Measurements from ENCODE around the gene MLXIPL.
"Not testable (repeated sequence)": the region's sequence is repeated elsewhere in the genome, so short reads cannot be mapped to it uniquely, and the experiment has no call there.

Gene MLXIPL

DNA sequence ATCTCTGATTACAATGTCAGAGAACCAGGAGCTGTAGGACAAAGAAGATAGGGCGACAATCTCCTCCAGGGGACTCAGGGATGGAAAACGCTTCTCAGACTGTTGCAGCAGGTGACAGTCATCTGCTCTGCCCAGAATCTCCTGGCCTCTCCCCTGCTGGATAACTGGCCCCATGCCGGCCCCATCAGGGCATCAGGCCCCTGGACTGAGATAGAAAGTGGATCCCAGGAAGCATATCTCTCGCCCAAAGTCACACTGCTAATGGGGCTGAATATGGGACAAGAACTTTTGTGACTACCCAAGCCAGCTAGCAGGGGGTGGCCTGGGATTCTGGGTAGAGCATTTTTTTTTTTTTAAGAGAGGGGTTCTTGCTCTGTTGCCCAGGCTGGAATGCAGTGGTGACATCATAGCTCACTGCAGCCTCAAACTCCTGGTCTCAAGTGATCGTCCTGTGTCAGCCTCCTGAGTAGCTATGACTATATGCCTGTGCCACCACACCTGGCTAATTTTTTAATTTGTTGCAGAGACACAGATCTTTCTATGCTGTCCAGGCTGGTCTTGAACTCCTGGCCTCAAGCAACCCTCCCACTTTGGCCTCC is 20.5 kb upstream of the MLXIPL start:
- no peak for DNase-seq

DNA sequence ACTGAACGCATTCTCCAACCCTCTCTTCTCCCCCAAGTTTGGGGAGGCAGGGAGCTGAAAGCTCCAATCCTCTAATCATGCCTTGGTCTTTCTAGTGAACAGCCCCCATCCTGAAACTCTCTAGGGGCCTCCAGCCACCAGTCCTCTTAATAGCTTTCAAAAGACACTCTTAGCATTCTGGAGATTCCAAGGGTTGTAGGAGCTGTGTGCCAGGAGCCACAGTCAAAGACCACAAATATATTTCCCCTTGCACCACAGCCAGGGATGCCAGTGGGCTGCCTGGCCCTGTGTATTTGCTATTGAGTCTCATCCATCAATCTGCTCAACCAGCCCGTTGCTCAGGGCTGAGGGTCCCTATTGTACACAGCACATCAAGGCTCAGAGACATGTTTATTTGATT is 18.5 kb upstream of the MLXIPL start:
- no peak for DNase-seq

DNA sequence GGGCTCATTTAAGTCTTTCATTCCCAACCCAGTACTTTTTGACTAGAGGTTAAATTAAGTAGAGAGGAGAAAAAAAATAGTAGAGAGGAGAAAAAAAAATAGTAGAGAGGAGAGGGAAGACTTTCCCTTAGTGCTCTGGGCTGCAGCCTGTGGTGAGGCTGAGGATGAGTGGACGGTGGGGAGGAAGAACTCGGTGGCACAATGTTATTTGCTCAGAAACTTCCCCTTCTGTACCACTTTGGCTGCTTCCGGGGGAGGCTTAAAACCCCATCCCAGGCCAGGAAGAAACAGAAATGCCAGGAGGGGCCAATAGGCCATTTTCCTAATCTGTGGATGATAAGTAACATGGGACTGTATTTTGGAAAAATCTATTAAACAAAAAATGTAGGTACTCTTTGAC is 14.6 kb upstream of the MLXIPL start:
- no peak for DNase-seq

DNA sequence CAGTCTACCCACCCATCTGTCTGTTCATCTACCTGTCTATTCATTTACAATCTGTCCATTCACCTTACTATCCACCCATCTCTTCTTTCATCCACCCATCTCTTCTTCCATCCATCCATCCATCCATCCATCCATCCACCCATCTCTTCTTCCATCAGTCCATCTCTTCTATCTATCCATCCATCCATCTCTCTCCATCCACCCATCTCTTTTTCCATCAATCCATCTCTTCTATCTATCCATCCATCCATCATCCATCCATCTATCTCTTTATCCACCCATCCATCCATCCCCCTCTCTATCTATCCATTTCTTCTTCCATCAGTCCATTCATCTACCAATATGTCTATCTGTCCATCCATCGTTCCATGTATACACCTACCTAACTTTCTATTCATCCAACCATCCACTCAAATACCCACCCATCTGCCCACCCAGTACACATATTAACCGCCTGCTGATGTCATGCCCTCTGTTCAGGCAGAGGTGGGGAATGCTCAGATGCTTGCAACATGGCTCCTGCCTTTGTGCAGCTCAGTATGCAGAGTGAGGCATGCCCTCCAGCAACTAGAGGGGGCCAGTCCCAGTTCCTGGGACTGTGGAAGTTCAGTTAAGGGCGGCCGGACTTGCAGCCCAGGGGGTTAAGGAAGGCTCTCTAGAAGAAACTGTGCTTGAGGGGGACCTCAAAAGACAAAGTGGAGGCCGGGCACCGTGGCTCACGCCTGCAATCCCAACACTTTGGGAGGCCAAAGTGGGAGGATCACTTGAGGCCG is 11.3 kb upstream of the MLXIPL start:
- no peak for DNase-seq

DNA sequence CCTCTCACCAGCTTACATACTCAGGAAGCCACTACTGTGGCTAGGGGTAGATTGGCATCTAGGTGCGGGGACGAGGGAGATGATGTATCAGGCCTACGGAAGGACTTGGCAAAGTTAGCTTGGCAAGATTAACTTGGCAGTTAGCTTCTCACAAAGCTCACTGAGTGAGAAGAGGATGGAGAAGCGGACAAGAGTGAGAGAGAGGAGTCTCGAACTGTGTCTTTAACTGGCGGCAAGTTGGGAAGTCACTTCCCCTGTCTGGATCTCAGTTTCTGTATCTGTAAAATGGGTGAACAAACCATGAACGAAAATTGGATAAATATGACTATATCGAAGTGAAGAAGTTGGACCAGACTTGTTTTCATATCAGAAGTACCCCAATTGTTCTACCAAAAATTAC is 9.5 kb upstream of the MLXIPL start:
- no peak for DNase-seq

DNA sequence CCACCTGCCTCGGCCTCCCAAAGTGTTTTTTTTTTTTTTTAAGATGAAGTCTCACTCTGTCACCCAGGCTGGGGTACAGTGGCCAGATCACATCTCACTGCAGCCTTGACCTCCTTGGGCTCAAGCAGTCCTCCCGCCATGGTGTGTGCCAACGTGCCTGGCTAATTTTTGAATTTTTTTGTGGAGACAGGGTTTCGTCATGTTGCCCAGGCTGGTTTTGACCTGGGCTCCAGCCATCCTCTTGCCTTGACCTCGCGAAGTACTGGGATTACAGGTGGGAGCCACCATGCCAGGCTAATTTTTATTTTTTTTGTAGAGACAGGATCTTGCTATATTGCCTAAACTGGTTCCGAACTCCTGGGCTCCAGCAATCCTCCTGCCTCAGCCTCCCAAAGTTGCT is 9.0 kb upstream of the MLXIPL start:
- no peak for DNase-seq

DNA sequence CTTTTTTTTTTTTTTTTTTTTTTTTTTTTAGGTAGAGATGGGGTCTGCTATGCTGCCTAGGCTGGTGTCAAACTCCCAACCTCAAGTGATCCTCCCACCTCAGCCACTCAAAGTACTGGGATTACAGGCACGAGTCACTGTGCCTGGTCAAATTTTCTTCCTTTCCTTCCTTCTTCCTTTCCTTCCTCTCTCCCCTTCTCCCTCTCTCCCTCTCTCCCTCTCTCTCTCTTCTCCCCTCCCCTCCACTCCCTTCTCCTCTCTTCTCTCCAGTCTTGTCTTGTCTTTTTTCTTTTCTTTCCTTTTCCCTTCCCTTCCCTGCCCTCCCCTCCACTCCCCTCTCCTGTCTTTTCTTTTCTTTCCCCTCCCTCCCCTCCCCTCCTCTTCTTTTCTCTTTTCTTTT is 7.2 kb upstream of the MLXIPL start:
- no peak for DNase-seq

DNA sequence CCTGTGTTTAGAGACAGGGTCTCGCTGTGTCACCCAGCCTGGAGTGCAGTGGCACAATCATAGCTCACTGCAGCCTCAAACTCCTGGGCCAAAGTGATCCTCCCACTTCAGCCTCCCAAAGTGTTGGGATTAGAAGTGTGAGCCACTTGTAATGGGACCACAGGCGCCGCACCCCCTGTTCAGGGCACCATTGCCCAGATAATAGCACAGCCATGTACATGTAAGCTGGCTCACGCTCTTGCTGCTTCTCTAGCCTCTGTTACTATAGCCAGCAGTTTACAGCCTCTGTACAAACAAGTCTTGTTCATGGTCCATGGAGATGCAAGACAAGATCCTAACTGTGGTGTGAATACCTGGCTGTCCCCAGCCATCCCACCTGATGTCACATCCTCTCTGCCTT is 4.2 kb upstream of the MLXIPL start:
- no peak for DNase-seq

DNA sequence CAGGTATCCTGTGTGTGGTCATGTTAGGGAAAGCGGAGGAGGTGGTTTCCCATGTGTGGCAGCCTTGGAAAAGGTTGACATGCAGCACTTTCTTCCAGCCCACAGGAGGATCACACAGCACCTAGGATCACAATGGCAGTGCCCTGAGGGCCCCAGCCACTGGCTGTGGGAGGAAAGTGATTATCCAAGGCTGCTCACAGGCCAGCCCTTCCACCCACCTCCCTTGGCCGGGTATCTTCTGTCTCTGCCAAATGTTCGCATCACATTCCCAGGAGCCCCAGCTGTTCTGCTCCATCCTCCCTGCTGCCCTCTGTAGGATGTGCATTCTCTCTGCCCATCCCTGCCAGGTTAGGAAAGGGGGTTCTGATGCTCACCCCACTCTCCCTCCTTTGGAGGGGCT is 2.5 kb upstream of the MLXIPL start:
- no peak for DNase-seq

DNA sequence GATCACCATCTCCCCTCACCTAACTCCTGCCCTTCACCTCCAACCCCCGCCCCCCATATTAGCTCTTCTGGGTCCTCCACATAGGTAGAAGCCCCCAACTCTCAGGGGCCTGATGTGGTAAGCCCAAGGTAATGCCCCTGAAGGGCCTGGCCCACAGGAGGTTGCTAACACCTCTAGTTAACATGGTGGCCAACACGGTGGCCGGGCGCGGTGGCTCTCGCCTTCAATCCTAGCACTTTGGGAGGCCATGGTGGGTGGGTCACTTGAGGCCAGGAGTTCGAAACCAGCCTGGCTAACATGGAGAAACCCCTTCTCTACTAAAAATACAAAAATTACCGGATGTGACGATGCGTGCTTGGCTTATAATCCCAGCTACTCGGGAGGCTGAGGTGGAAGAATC is 954 bp upstream of the MLXIPL start:
- DNase-seq, result no peak

DNA sequence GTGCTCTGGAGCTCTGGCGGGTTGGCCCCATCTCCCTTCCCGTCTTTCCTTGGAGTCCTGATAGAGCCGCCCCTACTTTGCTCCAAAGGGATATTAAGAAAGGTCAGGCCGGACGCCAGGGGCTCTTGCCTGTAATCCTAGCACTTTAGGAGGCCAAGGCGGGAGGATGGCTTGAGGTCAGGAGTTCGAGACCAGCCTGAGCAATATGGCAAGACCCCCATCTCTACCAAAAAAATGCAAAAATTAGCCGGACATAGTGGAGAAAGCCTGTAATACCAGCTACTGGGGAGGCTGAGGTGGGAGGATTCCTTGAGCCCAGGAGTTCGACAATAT is 313 bp upstream of the MLXIPL start:
- no peak for DNase-seq

DNA sequence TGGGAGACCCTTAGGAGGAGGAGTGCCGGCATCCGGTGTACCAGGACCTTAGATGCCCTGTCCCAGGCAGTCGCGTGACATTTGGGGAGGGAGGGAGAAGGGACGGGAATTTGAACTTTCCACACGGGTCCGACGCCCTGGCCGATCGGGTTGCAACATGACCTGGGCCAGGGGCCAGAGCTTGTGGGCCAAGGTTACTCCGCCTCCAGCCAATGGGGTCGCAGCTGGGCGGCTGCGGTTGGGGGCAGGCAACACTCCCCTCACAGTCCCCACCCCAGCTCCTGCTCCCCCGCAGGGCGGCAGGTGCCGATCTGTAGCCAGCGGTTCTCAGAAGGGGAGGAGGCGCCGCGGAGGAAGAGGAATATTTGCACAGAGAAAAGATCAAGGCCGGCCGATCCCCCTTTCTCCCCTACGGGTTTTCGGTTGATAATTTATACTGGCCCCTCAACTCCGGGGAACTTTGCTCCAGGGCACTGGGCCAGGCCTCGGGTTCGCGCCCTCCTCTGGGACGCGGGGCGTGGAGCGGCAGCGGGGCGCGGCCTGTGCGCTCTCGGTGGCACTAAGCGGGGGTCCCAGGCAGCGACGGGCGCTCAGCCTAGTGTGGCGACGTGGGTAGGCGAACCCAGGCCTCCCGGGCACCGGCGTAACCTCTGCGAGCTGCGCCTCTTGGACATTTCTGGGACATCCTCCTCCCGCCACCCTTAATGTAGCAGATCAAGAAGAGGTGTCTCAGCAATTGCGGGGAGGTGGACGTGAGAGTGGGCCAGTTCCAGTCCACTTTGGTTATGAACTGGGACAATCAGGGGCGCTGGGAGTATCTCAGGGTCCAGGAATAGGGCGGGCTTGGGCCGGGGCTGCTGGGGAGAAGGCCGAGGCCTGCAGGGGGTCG is 1.2 kb downstream of the MLXIPL start:
- DNase-seq, result no peak

DNA sequence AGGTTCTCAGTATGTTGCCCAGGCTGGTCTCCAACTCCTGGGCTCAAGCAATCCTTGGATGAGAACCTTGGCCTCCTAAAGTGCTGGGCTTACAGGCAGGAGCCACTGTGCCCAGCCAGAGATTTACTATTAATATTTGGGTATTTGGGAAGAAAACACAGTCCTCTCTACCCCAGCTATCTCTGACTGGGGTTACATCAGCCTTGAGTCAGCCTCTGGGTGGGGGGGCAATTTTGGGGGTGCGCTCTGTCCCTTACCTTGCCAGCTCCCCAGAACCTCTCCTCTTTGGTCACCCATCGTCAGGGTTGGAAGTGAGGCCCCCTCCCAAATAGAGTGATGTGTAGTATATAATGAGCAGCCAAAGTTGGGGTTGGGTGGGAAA is 1.8 kb downstream of the MLXIPL start:
- DNase-seq, result no peak

DNA sequence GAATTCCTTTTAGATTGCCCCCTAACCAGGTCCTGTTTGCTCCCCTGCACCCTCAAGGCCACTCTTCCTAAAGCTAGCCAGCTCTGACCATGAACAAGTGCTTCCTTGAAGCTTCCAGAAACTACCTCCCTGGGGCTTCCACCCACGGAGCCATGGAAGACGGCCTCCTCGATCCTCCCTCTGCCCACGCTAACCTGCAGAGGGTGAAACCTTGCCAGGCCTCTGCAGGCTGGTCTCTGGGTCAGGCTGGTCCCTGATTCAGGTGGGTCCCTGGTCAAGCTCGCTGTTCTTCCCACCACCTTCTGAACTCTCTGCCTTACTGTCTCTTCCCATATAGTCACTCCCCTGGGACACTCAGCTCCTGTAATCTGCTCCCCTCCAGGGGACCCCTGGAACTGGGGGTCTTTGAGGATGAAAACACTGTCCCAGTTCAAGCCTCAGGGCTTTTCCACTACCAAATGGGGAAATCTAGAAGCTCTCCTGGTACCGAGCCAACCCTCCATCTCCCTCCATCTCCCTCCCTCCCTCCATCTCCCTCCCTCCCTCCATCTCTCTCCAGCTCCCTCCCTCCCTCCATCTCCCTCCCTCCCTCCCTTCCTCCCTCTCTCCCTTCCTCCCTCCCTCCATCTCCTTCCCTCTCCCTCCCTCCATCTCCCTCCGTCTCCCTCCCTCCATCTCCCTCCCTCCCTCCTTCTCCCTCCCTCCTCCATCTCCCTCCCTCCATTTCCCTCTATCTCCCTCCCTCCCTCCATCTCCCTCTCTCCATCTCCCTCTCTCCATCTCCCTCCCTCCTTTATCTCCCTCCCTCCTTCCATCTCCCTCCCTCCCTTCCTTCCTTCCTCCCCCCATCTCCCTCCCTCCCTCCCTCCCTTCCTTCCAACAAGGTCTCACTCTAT is 2.9 kb downstream of the MLXIPL start:
- DNase-seq, result no peak

DNA sequence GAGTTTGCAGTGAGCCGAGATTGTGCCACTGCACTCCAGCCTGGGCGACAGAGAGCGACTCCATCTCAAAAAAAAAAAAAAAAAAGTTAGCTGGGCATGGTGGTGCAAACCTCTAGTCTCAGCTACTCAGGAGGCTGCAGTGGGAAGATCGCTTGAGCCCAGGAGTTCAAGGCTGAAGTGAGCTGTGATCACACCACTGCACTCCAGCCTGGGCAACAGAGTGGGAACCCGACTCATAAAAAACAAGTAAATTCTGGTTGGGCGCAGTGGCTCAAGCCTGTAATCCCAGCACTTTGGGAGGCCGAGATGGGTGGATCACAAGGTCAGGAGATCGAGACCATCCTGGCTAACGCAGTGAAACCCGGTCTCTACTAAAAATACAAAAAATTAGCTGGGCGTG is 4.9 kb downstream of the MLXIPL start:
- DNase-seq, result not testable (repeated sequence)

DNA sequence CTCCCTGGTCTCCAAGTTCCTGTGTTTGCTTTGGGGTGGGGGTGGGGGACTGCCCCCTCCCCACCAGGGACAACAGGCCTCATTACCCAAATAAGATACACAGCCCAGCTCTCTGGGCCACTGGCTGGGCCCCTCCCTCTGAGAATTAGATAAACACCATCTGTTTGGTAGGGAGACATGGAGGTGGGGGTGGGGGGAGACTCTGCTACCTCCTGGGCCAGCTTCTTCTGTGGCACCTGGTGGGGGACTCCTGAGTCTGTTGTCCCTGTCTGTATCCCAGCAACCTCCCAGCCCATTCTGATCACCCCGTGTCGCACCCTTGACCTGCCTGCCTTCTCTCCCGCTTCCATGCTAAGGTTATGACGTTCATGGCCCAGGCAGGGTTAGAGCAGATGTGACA is 5.8 kb downstream of the MLXIPL start:
- no peak for DNase-seq

DNA sequence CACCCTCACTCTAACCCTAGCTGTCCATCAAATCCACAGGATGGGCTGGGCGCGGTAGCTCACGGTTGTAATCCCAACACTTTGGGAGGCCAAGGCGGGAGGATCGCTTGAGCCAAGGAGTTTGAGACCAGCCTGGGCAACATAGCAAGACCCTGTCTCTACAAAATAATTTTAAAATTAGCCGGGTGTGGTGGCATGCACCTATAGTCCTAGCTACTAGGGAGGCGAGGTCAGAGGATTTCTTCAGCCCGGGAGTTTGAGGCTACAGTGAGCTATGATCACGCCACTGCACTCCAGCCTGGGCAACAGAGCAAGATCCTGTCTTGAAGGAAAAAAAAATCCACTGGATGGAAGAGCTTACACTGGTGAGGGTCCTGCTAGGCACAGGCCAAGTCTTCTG is 6.8 kb downstream of the MLXIPL start:
- not testable (repeated sequence) for DNase-seq

DNA sequence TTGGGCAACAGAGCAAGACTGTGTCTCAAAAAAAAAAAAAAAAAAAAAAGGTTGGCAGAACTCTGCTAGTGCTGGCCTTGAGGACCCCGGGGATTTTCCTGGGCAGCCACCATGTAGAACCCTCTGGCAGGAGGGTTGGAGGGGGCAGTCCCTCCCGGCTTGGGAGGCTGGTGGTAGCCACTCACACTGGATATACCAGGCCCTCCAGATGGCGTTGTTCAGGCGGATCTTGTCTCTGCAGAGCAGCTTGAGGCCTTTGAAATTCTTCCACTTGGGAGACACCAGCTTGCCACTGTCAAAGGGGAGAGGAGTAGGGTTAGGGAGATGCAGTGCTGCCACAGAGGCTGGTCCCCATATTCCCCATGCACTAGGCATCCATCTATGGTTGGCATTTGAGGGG is 8.4 kb downstream of the MLXIPL start:
- no peak for DNase-seq

DNA sequence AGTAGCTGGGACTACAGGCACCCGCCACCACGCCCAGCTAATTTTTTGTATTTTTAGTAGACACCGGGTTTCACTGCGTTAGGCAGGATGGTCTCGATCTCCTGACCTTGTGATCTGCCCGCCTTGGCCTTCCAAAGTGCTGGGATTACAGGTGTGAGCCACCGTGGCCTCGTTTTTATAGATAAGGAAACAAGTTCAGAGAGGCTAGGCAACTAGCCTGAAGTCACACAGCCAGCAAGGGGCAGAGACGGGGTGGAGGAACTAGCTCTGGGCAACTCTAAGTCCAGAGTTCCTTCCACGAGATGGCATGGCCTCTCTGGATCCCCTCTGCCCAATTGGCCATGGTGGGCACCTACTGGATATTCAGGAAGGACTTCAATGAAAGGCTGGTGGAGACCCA is 9.4 kb downstream of the MLXIPL start:
- DNase-seq, result not testable (repeated sequence)

DNA sequence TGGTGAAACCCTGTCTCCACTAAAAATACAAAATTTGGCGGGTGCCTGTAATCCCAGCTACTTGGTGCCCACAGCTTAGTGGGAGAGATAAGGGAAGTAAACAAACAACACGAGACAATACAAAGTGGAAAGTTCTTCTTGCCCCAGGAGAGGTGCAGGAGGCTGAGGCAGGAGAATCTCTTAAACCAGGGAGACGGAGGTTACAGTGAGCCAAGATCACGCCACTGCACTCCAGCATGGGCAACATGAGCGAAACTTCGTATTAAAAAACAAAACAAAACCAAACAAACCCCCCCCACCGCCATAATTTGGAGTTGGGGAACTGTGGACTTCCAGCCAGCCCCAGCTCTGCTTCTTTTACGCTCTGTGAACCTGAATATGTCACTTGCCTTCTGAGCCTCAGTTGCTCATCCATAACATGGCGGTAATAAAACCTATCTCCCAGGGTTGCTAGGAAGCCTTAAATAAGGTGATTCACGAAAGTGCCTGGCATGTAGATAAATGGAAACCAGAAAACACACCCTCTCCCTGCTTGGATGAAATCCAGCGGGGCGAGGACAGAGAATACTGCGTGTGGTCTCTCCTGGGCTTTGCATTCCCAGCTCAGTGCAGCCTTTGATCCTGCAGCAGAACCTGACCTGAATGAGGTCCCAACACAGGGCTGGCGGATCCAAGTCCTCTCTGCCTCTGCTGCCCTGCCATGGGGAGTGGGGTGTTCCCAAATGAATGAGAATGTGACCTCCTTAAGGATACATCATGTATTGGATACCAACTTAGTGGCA is 10.2 kb downstream of the MLXIPL start:
- DNase-seq, result no peak

DNA sequence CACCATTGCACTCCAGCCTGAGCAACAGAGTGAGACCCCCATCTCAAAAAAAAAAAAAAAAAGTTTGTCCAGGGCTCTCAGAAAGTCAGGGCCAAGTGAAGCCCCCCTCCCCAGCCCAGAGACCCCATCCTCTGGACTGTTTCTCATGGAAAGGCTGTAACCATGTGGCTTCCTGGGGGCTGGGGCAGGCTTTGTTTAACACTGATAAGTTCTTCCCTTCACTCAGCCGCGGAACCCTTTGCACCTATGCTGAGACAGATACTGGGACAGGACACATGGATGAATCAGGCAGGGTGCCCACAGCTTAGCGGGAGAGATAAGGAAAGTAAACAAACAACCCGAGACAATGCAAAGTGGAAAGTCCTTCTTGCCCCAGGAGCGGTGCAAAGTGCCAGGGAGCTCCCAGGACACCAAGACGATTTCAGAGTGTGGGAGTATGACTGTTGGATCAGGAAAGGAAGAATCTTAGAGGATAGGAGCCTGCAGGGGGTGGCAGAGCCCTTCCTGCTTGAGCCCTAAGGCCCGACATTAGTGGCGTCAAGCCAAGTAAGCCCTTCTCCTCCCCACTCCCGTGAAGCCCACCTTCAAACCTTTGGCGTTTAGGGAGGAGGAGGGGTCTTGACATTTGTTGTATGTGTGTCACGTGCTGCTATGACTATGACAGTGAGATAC is 11.6 kb downstream of the MLXIPL start:
- DNase-seq, result no peak
